ENCODE results near the gene PTPN14.

Gene PTPN14

GRCh38 chr1:214429951-214430770, 121.2 kb downstream of the PTPN14 start:
- DNase-seq (ENCODE audit: low read depth, low spot score) = no peak

- DNase-seq (ENCODE audit: low read depth, low spot score) = no peak
Measured at GRCh38 chr1:214427871-214428277, 123.5 kb downstream of the PTPN14 start.

GRCh38 chr1:214426426-214426812, 125.0 kb downstream of the PTPN14 start:
- no peak for DNase-seq (ENCODE audit: low read depth, low spot score)

GRCh38 chr1:214425716-214426425, 125.5 kb downstream of the PTPN14 start:
- no peak for DNase-seq (ENCODE audit: low read depth, low spot score)

- no peak for DNase-seq (ENCODE audit: low read depth, low spot score)
Measured at GRCh38 chr1:214425101-214425500, 126.3 kb downstream of the PTPN14 start.

- DNase-seq (ENCODE audit: low read depth, low spot score) = no peak
Measured at GRCh38 chr1:214423045-214423444, 128.4 kb downstream of the PTPN14 start.

- DNase-seq (ENCODE audit: low read depth, low spot score) = no peak
Measured at GRCh38 chr1:214422137-214422671, 129.2 kb downstream of the PTPN14 start.

GRCh38 chr1:214420833-214421232, 130.6 kb downstream of the PTPN14 start:
- no peak for DNase-seq (ENCODE audit: low read depth, low spot score)

GRCh38 chr1:214420341-214420740, 131.1 kb downstream of the PTPN14 start:
- no peak for DNase-seq (ENCODE audit: low read depth, low spot score)

- DNase-seq (ENCODE audit: low read depth, low spot score) = peak; percentile 42
Measured at GRCh38 chr1:214419650-214420049, 131.8 kb downstream of the PTPN14 start.

- no peak for DNase-seq (ENCODE audit: low read depth, low spot score)
Measured at GRCh38 chr1:214418391-214418790, 133.0 kb downstream of the PTPN14 start.

GRCh38 chr1:214417545-214418210, 133.7 kb downstream of the PTPN14 start:
- DNase-seq (ENCODE audit: low read depth, low spot score) = no peak

- no peak for DNase-seq (ENCODE audit: low read depth, low spot score)
Measured at GRCh38 chr1:214416858-214417257, 134.5 kb downstream of the PTPN14 start.

GRCh38 chr1:214416417-214416816, 135.0 kb downstream of the PTPN14 start:
- DNase-seq (ENCODE audit: low read depth, low spot score) = no peak

GRCh38 chr1:214415131-214415530, 136.3 kb downstream of the PTPN14 start:
- DNase-seq (ENCODE audit: low read depth, low spot score) = no peak

GRCh38 chr1:214414691-214415090, 136.7 kb downstream of the PTPN14 start:
- DNase-seq (ENCODE audit: low read depth, low spot score) = no peak

GRCh38 chr1:214413315-214413714, 138.1 kb downstream of the PTPN14 start:
- DNase-seq (ENCODE audit: low read depth, low spot score) = no peak

GRCh38 chr1:214404571-214405213, 146.7 kb downstream of the PTPN14 start:
- peak; percentile 78 for DNase-seq (ENCODE audit: low read depth, low spot score)

GRCh38 chr1:214404154-214404553, 147.2 kb downstream of the PTPN14 start:
- DNase-seq (ENCODE audit: low read depth, low spot score) = no peak

GRCh38 chr1:214403431-214403830, 148.0 kb downstream of the PTPN14 start:
- no peak for DNase-seq (ENCODE audit: low read depth, low spot score)

- DNase-seq (ENCODE audit: low read depth, low spot score) = no peak
Measured at GRCh38 chr1:214402613-214403083, 148.8 kb downstream of the PTPN14 start.

GRCh38 chr1:214401666-214402065, 149.7 kb downstream of the PTPN14 start:
- DNase-seq (ENCODE audit: low read depth, low spot score) = no peak

All from iPS DF 19.7 (cell line).